ENCODE measurements around the gene GDI2.

Gene GDI2

GRCh38 chr10:5748394-5748803, 64.8 kb downstream of the GDI2 start:
- H3K4me3 ChIP-seq (ENCODE audit: low read depth, low read length) = no peak overlapping the region
- POLR2A ChIA-PET = no interaction called here
- DNase-seq (ENCODE audit: low read depth, low spot score) = no peak
- no peak for TF ChIP-seq CTCF (IDR thresholded peaks at IDR 0.05; ENCODE audit: insufficient read depth, low read length, missing control alignments)
- CTCF ChIA-PET = no interaction called here

GRCh38 chr10:5746197-5746596, 67.0 kb downstream of the GDI2 start:
- POLR2A ChIA-PET = no interaction called here
- CTCF ChIA-PET = interaction anchor here (0.7 kb wide), 1 partner anchor 17 kb away, joined by 3 read pairs; no protein-coding TSS in a partner anchor

GRCh38 chr10:5744849-5745248, 68.4 kb downstream of the GDI2 start:
- ChIA-PET CTCF (no interaction called here), POLR2A (no interaction called here)
- TF ChIP-seq CTCF (IDR thresholded peaks at IDR 0.05; ENCODE audit: insufficient read depth, low read length, missing control alignments) = no peak
- no peak for DNase-seq (ENCODE audit: low read depth, low spot score)
- no peak overlapping the region for H3K4me3 ChIP-seq (ENCODE audit: low read depth, low read length)

More at GRCh38 chr10:5746197-5746596, 67.0 kb downstream of the GDI2 start:
- no peak for TF ChIP-seq CTCF (IDR thresholded peaks at IDR 0.05; ENCODE audit: insufficient read depth, low read length, missing control alignments)
- DNase-seq (ENCODE audit: low read depth, low spot score) = no peak
- H3K4me3 ChIP-seq (ENCODE audit: low read depth, low read length) = no peak overlapping the region

- ChIA-PET CTCF (no interaction called here), POLR2A (no interaction called here)
- TF ChIP-seq CTCF (IDR thresholded peaks at IDR 0.05; ENCODE audit: insufficient read depth, low read length, missing control alignments) = no peak
- no peak for DNase-seq (ENCODE audit: low read depth, low spot score)
- no peak overlapping the region for H3K4me3 ChIP-seq (ENCODE audit: low read depth, low read length)
Observed at GRCh38 chr10:5743736-5744135, 69.5 kb downstream of the GDI2 start.

- TF ChIP-seq CTCF (IDR thresholded peaks at IDR 0.05; ENCODE audit: insufficient read depth, low read length, missing control alignments) = no peak
- CTCF ChIA-PET = interaction anchor here (1.3 kb wide), 1 partner anchor 13 kb away, joined by 3 read pairs; no protein-coding TSS in a partner anchor
- H3K4me3 ChIP-seq (ENCODE audit: low read depth, low read length) = no peak overlapping the region
- no peak for DNase-seq (ENCODE audit: low read depth, low spot score)
- POLR2A ChIA-PET = no interaction called here
Observed at GRCh38 chr10:5742116-5742515, 71.1 kb downstream of the GDI2 start.

GRCh38 chr10:5741276-5741675, 72.0 kb downstream of the GDI2 start:
- DNase-seq (ENCODE audit: low read depth, low spot score) = no peak
- no peak for TF ChIP-seq CTCF (IDR thresholded peaks at IDR 0.05; ENCODE audit: insufficient read depth, low read length, missing control alignments)
- CTCF ChIA-PET = interaction anchor here (0.8 kb wide), 1 partner anchor 78 kb away, joined by 3 read pairs; no protein-coding TSS in a partner anchor
- H3K4me3 ChIP-seq (ENCODE audit: low read depth, low read length) = no peak overlapping the region
- POLR2A ChIA-PET = no interaction called here

Data from AG04449 (cell line).